Activated T-cell treated with anti-CD3 and anti-CD28 coated beads, Interleukin-2, amount 50 U/mL, for 4 hours (primary cell): ENCODE results near the gene MS4A4A. TPM values are rescaled to one million over a fixed set of nuclear protein-coding genes. Genes with fewer than 3 reads are reported as not detected.

Experiments used
- ATAC-seq, 2 donors: fragments of 200-7000 bp; cut with Tn5 transposase; one replicate each; pipeline ENCODE4 v1.10.0; 2021
- DNase-seq: peaks from one replicate; pipeline ENCODE4 v3.0.0-alpha.2; 2020
- H3K27me3 Mint-ChIP-seq: one replicate; pipeline ENCODE4 v1.8.0; 2021; ENCODE audit warnings: low read depth, mixed read lengths
- H3K36me3 Mint-ChIP-seq: one replicate; pipeline ENCODE4 v1.8.0; 2022; ENCODE audit warnings: mixed read lengths; ENCODE audit not compliant: insufficient read depth
- H3K4me1 Mint-ChIP-seq: one replicate; pipeline ENCODE4 v1.8.0; 2021; ENCODE audit warnings: low read depth, mixed read lengths
- H3K4me3 Mint-ChIP-seq: one replicate; pipeline ENCODE4 v1.8.0; 2021; ENCODE audit warnings: mild to moderate bottlenecking, moderate library complexity, mixed read lengths
- H3K9me3 Mint-ChIP-seq: one replicate; pipeline ENCODE4 v1.8.0; 2021; ENCODE audit warnings: mixed read lengths
- total RNA-seq, 3 donors: library from RNA; stranded (reverse); gene quantifications; one replicate each; pipeline ENCODE4 v1.2.1, GENCODE V29; 2021

MS4A4A gene
- total RNA-seq, 3 donors from 2014 or later = not detected

GRCh38 chr11:60348116-60348515 is 67.7 kb downstream of the MS4A4A start:
- H3K36me3 Mint-ChIP-seq = no peaks in the 10 kb centered on the region
- peaks cover 11% of the 10 kb centered on the region for H3K27me3 Mint-ChIP-seq
- H3K9me3 Mint-ChIP-seq = no peaks in the 10 kb centered on the region
- H3K4me3 Mint-ChIP-seq = no peak overlapping the region
- ATAC-seq (no peak), DNase-seq (no peak)
- H3K4me1 Mint-ChIP-seq = no peaks in the 10 kb centered on the region

- H3K27me3 Mint-ChIP-seq = peaks cover 12% of the 10 kb centered on the region
- H3K36me3 Mint-ChIP-seq = no peaks in the 10 kb centered on the region
- no peaks in the 10 kb centered on the region for H3K4me1 Mint-ChIP-seq
- DNase-seq (no peak), ATAC-seq (no peak)
- H3K4me3 Mint-ChIP-seq = no peak overlapping the region
- H3K9me3 Mint-ChIP-seq = no peaks in the 10 kb centered on the region
Measured at GRCh38 chr11:60349990-60350389, 69.5 kb downstream of the MS4A4A start.

- H3K9me3 Mint-ChIP-seq = no peaks in the 10 kb centered on the region
- H3K36me3 Mint-ChIP-seq = no peaks in the 10 kb centered on the region
- no peaks in the 10 kb centered on the region for H3K4me1 Mint-ChIP-seq
- DNase-seq (no peak), ATAC-seq (no peak)
- peaks cover 13% of the 10 kb centered on the region for H3K27me3 Mint-ChIP-seq
- no peak overlapping the region for H3K4me3 Mint-ChIP-seq
Measured at GRCh38 chr11:60357771-60358170, 77.3 kb downstream of the MS4A4A start.

Other genes starting within 250 kb of the MS4A4A start
- gene OOSP2, start 240.3 kb upstream of the MS4A4A start, total RNA-seq = not detected
- gene MS4A3, start 224.0 kb upstream of the MS4A4A start, total RNA-seq = not detected
- not detected for gene MS4A2, start 192.0 kb upstream of the MS4A4A start, total RNA-seq
- gene MS4A6A, start 97.6 kb upstream of the MS4A4A start, total RNA-seq = not detected
- not detected for gene MS4A4E, start 37.5 kb upstream of the MS4A4A start, total RNA-seq
- gene MS4A6E, start 46.6 kb downstream of the MS4A4A start, total RNA-seq = not detected
- gene MS4A7, start 97.9 kb downstream of the MS4A4A start, total RNA-seq = under 1 TPM in 2 of 3 donors, not detected in 1; 0.14 to 0.45 TPM
- gene MS4A14, start 115.8 kb downstream of the MS4A4A start, total RNA-seq = not detected
- not detected for gene MS4A5, start 148.9 kb downstream of the MS4A4A start, total RNA-seq
- gene MS4A1, start 175.2 kb downstream of the MS4A4A start, total RNA-seq = 1 to 10 TPM in 2 of 3 donors, under 1 TPM in 1; 0.94 to 5.5 (median 1.4) TPM
- not detected for gene MS4A12, start 212.1 kb downstream of the MS4A4A start, total RNA-seq
- not detected for gene MS4A13, start 234.7 kb downstream of the MS4A4A start, total RNA-seq